Gastroesophageal sphincter (tissue), 3 donors: ENCODE data around the gene CFHR5.

Source experiments
- POLR2A ChIP-seq, 2 donors: fragments of 450-650 bp; IDR thresholded peaks; one replicate each; pipeline ENCODE4 v1.6.1; 2017; ENCODE audit warnings: antibody characterized with exemption in 2 of 2, mild to moderate bottlenecking in 2 of 2, moderate library complexity in 1 of 2
- POLR2AphosphoS5 ChIP-seq: sonication (generic); formaldehyde crosslinking; IDR thresholded peaks from one replicate; pipeline ENCODE4 v1.6.1; 2017; ENCODE audit warnings: antibody characterized with exemption
- TF ChIP-seq, protein P1 (sequence below), 4 experiments: fragments of 200-600 bp in 2 of 4; fragments of 450-650 bp in 2 of 4; sonication (generic) in 1 of 4; IDR thresholded peaks; one replicate each; pipeline ENCODE4 v1.5.1; 2017 to 2019; ENCODE audit warnings: antibody characterized with exemption in 4 of 4, mild to moderate bottlenecking in 2 of 4, moderate library complexity in 2 of 4

DNA sequence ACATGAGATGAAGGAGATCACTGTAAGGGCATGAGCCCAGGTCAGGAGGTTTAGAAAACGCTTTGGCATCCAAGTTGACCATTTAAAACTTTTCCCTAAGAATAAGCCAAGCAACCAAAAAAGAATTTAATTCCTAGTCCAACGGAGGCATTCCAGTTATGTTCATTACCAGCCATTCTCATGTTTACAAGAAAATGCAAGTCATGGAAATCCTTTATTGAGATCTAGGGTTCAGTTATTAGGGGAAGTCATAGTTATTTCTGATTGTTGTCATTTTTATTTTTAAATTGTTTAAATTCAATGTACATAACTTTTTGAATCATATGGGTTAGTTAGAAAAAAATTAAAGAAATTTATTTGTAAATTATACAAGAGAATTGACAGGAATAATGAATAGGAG is 24.5 kb downstream of the CFHR5 start:
- TF ChIP-seq, protein P1, sequence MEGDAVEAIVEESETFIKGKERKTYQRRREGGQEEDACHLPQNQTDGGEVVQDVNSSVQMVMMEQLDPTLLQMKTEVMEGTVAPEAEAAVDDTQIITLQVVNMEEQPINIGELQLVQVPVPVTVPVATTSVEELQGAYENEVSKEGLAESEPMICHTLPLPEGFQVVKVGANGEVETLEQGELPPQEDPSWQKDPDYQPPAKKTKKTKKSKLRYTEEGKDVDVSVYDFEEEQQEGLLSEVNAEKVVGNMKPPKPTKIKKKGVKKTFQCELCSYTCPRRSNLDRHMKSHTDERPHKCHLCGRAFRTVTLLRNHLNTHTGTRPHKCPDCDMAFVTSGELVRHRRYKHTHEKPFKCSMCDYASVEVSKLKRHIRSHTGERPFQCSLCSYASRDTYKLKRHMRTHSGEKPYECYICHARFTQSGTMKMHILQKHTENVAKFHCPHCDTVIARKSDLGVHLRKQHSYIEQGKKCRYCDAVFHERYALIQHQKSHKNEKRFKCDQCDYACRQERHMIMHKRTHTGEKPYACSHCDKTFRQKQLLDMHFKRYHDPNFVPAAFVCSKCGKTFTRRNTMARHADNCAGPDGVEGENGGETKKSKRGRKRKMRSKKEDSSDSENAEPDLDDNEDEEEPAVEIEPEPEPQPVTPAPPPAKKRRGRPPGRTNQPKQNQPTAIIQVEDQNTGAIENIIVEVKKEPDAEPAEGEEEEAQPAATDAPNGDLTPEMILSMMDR (IDR thresholded peaks at IDR 0.05) = no peak
- TF ChIP-seq POLR2A (IDR thresholded peaks at IDR 0.05) (no peak), POLR2AphosphoS5 (no peak)
